Neural progenitor cell (in vitro differentiated cells): ENCODE results near the gene JPH2. TPM values are rescaled to one million over a fixed set of nuclear protein-coding genes. Genes with fewer than 3 reads are reported as not detected.

Experiments
- DNase-seq: peaks from one replicate; pipeline ENCODE4 v3.0.0-alpha.2; 2016; ENCODE audit warnings: low spot score
- H2AFZ ChIP-seq: fragments of 200-600 bp; sonication (generic); replicated peaks from 2 replicates; pipeline ENCODE4 v1.6.1; 2016; ENCODE audit warnings: antibody characterized with exemption
- H3F3A ChIP-seq: fragments of 200-600 bp; sonication (generic); 2 replicates; pipeline ENCODE4 v1.6.1; 2016; ENCODE audit warnings: antibody characterized with exemption, low read depth
- H3K27ac ChIP-seq: fragments of 200-600 bp; sonication (generic); 2 replicates; pipeline ENCODE4 v1.5.1; 2016; ENCODE audit warnings: mild to moderate bottlenecking
- H3K27me3 ChIP-seq: fragments of 200-600 bp; sonication (generic); 2 replicates; pipeline ENCODE4 v1.6.1; 2016; ENCODE audit warnings: mild to moderate bottlenecking, moderate library complexity
- H3K36me3 ChIP-seq: fragments of 200-600 bp; sonication (generic); 2 replicates; pipeline ENCODE4 v1.5.1; 2016
- H3K4me1 ChIP-seq: fragments of 200-600 bp; sonication (generic); 2 replicates; pipeline ENCODE4 v1.6.1; 2016; ENCODE audit warnings: mixed run types
- H3K4me2 ChIP-seq: fragments of 200-600 bp; sonication (generic); 2 replicates; pipeline ENCODE4 v1.6.1; 2016
- H3K4me3 ChIP-seq: fragments of 200-600 bp; sonication (generic); 2 replicates; pipeline ENCODE4 v1.5.1; 2016
- H3K79me2 ChIP-seq: fragments of 200-600 bp; sonication (generic); 2 replicates; pipeline ENCODE4 v1.6.1; 2016; ENCODE audit warnings: low read depth
- H3K9ac ChIP-seq: fragments of 200-600 bp; sonication (generic); 2 replicates; pipeline ENCODE4 v1.6.1; 2016
- H3K9me3 ChIP-seq: fragments of 200-600 bp; sonication (generic); 2 replicates; pipeline ENCODE4 v1.5.1; 2016; ENCODE audit warnings: low read depth
- H4K20me1 ChIP-seq: fragments of 200-600 bp; sonication (generic); 2 replicates; pipeline ENCODE4 v1.6.1; 2016; ENCODE audit warnings: low read depth
- H3K27ac Mint-ChIP-seq: 3 replicates; pipeline ENCODE4 v1.8.0; 2021; ENCODE audit warnings: mixed read lengths
- H3K27me3 Mint-ChIP-seq: 2 replicates; pipeline ENCODE4 v1.8.0; 2022; ENCODE audit warnings: low read depth, mild to moderate bottlenecking, inconsistent platforms, moderate library complexity, mixed read lengths; ENCODE audit not compliant: insufficient read depth
- H3K36me3 Mint-ChIP-seq: 3 replicates; pipeline ENCODE4 v1.8.0; 2021; ENCODE audit warnings: mixed read lengths
- H3K4me1 Mint-ChIP-seq: 3 replicates; pipeline ENCODE4 v1.8.0; 2021; ENCODE audit warnings: mixed read lengths
- H3K4me3 Mint-ChIP-seq: 3 replicates; pipeline ENCODE4 v1.8.0; 2021; ENCODE audit warnings: mild to moderate bottlenecking, moderate library complexity, mixed read lengths
- H3K9me3 Mint-ChIP-seq: 3 replicates; pipeline ENCODE4 v1.8.0; 2020; ENCODE audit warnings: mixed read lengths
- EZH2 ChIP-seq: fragments of 200-600 bp; sonication (generic); IDR thresholded peaks from 2 replicates; pipeline ENCODE4 v1.6.1; 2017; ENCODE audit warnings: antibody characterized with exemption, mild to moderate bottlenecking, moderate library complexity
- EZH2phosphoT487 ChIP-seq: fragments of 200-600 bp; sonication (generic); IDR thresholded peaks from 2 replicates; pipeline ENCODE4 v1.6.1; 2017; ENCODE audit warnings: antibody characterized with exemption
- total RNA-seq: library from RNA; depleted of rRNA; stranded (reverse); fragments of >200 nt; gene quantifications from 2 replicates; pipeline ENCODE4 v1.2.3, GENCODE V29; 2015; ENCODE audit warnings: low replicate concordance
- TF ChIP-seq, protein P1 (sequence below): fragments of 200-600 bp; sonication (generic); IDR thresholded peaks from 2 replicates; pipeline ENCODE4 v1.5.1; 2017; ENCODE audit warnings: antibody characterized with exemption, mild to moderate bottlenecking

JPH2 gene
- total RNA-seq, 1 donor from 2014 or later, result not detected

DNA sequence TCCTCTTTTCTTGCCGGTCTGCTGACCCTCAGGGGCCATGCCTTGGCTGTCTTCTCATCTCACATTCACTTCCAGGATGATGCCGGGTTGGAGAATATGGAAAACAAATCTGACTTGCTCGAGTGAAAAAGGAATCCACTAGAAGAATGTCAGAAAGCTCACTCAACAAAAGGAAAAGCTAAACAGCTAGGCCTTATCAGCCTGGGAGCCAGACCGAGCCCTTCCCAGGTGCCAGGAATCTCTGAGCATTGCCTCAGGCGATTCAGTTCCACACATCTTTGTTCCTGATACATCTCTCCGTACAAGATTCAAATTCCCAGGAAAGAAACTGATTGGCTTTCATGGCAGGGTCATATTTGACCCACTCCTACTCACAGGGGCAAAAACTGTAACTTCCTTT is 32.8 kb upstream of the JPH2 start:
- no peaks in the 10 kb centered on the region for H3K79me2 ChIP-seq
- Mint-ChIP-seq H3K9me3 (no peaks in the 10 kb centered on the region), H3K27ac (no peak overlapping the region), H3K27me3 (no peaks in the 10 kb centered on the region), H3K4me3 (no peak overlapping the region), H3K36me3 (no peaks in the 10 kb centered on the region), H3K4me1 (peaks cover 18% of the 10 kb centered on the region)
- H4K20me1 ChIP-seq, result no peaks in the 10 kb centered on the region
- no peaks in the 10 kb centered on the region for H3K9me3 ChIP-seq
- H3K4me2 ChIP-seq, result no peak overlapping the region
- no peaks in the 10 kb centered on the region for H3F3A ChIP-seq
- no peak overlapping the region for H3K4me3 ChIP-seq
- H3K36me3 ChIP-seq, result no peaks in the 10 kb centered on the region
- no peak for DNase-seq
- H3K27ac ChIP-seq, result no peak overlapping the region
- TF ChIP-seq EZH2 (no peak), EZH2phosphoT487 (no peak)
- TF ChIP-seq, protein P1, sequence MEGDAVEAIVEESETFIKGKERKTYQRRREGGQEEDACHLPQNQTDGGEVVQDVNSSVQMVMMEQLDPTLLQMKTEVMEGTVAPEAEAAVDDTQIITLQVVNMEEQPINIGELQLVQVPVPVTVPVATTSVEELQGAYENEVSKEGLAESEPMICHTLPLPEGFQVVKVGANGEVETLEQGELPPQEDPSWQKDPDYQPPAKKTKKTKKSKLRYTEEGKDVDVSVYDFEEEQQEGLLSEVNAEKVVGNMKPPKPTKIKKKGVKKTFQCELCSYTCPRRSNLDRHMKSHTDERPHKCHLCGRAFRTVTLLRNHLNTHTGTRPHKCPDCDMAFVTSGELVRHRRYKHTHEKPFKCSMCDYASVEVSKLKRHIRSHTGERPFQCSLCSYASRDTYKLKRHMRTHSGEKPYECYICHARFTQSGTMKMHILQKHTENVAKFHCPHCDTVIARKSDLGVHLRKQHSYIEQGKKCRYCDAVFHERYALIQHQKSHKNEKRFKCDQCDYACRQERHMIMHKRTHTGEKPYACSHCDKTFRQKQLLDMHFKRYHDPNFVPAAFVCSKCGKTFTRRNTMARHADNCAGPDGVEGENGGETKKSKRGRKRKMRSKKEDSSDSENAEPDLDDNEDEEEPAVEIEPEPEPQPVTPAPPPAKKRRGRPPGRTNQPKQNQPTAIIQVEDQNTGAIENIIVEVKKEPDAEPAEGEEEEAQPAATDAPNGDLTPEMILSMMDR, result no peak
- no peaks in the 10 kb centered on the region for H3K27me3 ChIP-seq
- peaks cover 6% of the 10 kb centered on the region for H3K4me1 ChIP-seq
- H2AFZ ChIP-seq, result no peak overlapping the region
- no peak overlapping the region for H3K9ac ChIP-seq

DNA sequence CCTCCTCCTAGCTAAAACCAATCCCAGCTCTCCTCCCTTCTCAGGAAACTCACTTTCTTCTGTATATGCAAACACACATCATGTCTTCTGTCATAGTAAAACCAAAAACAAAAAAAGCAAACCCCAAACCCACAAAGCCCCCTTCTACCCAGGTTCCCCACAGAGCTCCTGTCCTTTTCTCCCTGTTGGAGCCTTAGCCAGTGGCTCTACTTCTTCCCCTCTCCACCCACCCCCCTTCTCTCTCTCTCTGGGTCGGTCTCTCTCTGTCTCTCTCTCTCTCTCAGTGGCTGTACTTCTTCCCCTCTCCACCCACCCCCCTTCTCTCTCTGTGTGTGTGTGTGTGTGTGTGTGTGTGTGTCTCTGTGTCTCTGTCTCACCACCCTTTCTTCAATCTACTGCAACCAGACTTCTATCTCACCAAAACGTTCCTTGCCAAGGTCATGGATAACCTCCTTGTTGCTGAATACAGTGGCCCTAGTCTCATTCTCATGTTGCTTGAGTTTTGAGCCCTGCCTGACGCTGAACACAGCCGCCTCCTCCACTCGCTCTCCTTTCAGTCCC is 32.3 kb upstream of the JPH2 start:
- Histone ChIP-seq H3K4me1 (peaks cover 6% of the 10 kb centered on the region), H3K4me3 (no peak overlapping the region), H3K27me3 (no peaks in the 10 kb centered on the region), H3K36me3 (no peaks in the 10 kb centered on the region), H4K20me1 (no peaks in the 10 kb centered on the region), H3K9me3 (no peaks in the 10 kb centered on the region), H3F3A (no peaks in the 10 kb centered on the region), H3K9ac (no peak overlapping the region), H3K4me2 (no peak overlapping the region), H3K27ac (no peak overlapping the region), H3K79me2 (no peaks in the 10 kb centered on the region), H2AFZ (no peak overlapping the region)
- no peak for DNase-seq
- Mint-ChIP-seq H3K4me1 (peaks cover 18% of the 10 kb centered on the region), H3K27ac (no peak overlapping the region), H3K36me3 (no peaks in the 10 kb centered on the region), H3K27me3 (no peaks in the 10 kb centered on the region), H3K4me3 (no peak overlapping the region), H3K9me3 (no peaks in the 10 kb centered on the region)
- TF ChIP-seq EZH2phosphoT487 (no peak), EZH2 (no peak)
- TF ChIP-seq, protein P1, result no peak

DNA sequence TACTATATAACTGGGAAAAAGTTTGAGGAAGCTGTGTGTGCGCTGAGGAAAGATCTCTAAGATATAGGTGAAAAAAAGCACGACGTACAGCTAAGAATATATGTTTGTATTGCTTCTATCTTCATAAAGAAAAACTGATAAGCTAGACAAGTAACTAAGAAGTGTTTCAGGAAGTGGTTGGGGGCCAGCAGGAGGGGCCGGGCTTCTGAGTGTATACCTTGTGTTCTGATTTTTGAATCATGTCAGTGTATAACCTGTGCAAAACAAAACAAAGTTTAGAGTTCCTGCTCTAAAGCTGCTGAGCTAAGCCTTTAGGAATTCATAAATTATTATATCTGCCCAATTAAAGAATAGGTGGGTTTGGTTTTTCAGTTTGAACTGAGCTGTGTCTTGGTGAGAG is 31.5 kb upstream of the JPH2 start:
- no peak for DNase-seq
- no peak overlapping the region for H3K4me3 Mint-ChIP-seq
- Histone ChIP-seq H2AFZ (no peak overlapping the region), H3K27me3 (no peaks in the 10 kb centered on the region), H3K27ac (no peak overlapping the region), H3K4me3 (no peak overlapping the region), H3F3A (no peaks in the 10 kb centered on the region), H3K9ac (no peak overlapping the region), H3K4me2 (no peak overlapping the region), H3K4me1 (peaks cover 6% of the 10 kb centered on the region), H3K79me2 (no peaks in the 10 kb centered on the region), H4K20me1 (no peaks in the 10 kb centered on the region), H3K36me3 (no peaks in the 10 kb centered on the region), H3K9me3 (no peaks in the 10 kb centered on the region)
- H3K4me1 Mint-ChIP-seq, result peaks cover 18% of the 10 kb centered on the region
- no peaks in the 10 kb centered on the region for H3K36me3 Mint-ChIP-seq
- no peak overlapping the region for H3K27ac Mint-ChIP-seq
- no peaks in the 10 kb centered on the region for H3K9me3 Mint-ChIP-seq
- TF ChIP-seq EZH2phosphoT487, result no peak
- TF ChIP-seq, protein P1, result no peak
- no peak for TF ChIP-seq EZH2
- H3K27me3 Mint-ChIP-seq, result peaks cover 3% of the 10 kb centered on the region
